Brain microvascular endothelial cell (primary cell): ENCODE measurements around the gene PPFIBP2.

ENCODE experiments used
- DNase-seq: peaks from one replicate; pipeline ENCODE4 v3.0.0-alpha.2; 2020
- H3K27ac ChIP-seq: fragments of 250-450 bp; sonication (Bioruptor Pico); 2 replicates; pipeline ENCODE4 v1.5.1; 2020; ENCODE audit warnings: mild to moderate bottlenecking, moderate library complexity
- H3K27me3 ChIP-seq: fragments of 250-450 bp; sonication (Bioruptor Pico); replicated peaks from 2 replicates; pipeline ENCODE4 v1.5.1; 2020; ENCODE audit warnings: mild to moderate bottlenecking
- H3K36me3 ChIP-seq: fragments of 250-450 bp; sonication (Bioruptor Pico); replicated peaks from 2 replicates; pipeline ENCODE4 v1.5.1; 2020; ENCODE audit warnings: mild to moderate bottlenecking
- H3K4me3 ChIP-seq: 2 replicates; pipeline ENCODE4 v1.5.1; 2011; ENCODE audit warnings: low read depth, mild to moderate bottlenecking, control low read depth, low read length, moderate library complexity
- in situ Hi-C: cut with HindIII; loops from 2 replicates; pipeline ENCODE4 v1.10.0; 2017; ENCODE audit warnings: low sequenced_read_pairs, low pct_ligation_motif_present
- TF ChIP-seq, protein P1 (sequence below): IDR thresholded peaks from 2 replicates; pipeline ENCODE4 v1.5.1; 2011; ENCODE audit warnings: low read depth, mild to moderate bottlenecking, moderate library complexity, low read length, control low read depth, inconsistent platforms; ENCODE audit errors: missing control alignments

The PPFIBP2 gene

GRCh38 chr11:7586376-7586775 is 72.6 kb downstream of the PPFIBP2 start:
- Histone ChIP-seq H3K36me3 (no peaks in the 10 kb centered on the region), H3K27ac (no peak overlapping the region), H3K27me3 (no peaks in the 10 kb centered on the region), H3K4me3 (no peak overlapping the region)
- no peak for DNase-seq
- TF ChIP-seq, protein P1, sequence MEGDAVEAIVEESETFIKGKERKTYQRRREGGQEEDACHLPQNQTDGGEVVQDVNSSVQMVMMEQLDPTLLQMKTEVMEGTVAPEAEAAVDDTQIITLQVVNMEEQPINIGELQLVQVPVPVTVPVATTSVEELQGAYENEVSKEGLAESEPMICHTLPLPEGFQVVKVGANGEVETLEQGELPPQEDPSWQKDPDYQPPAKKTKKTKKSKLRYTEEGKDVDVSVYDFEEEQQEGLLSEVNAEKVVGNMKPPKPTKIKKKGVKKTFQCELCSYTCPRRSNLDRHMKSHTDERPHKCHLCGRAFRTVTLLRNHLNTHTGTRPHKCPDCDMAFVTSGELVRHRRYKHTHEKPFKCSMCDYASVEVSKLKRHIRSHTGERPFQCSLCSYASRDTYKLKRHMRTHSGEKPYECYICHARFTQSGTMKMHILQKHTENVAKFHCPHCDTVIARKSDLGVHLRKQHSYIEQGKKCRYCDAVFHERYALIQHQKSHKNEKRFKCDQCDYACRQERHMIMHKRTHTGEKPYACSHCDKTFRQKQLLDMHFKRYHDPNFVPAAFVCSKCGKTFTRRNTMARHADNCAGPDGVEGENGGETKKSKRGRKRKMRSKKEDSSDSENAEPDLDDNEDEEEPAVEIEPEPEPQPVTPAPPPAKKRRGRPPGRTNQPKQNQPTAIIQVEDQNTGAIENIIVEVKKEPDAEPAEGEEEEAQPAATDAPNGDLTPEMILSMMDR: no peak
- in situ Hi-C loops: no loop called here

DNA sequence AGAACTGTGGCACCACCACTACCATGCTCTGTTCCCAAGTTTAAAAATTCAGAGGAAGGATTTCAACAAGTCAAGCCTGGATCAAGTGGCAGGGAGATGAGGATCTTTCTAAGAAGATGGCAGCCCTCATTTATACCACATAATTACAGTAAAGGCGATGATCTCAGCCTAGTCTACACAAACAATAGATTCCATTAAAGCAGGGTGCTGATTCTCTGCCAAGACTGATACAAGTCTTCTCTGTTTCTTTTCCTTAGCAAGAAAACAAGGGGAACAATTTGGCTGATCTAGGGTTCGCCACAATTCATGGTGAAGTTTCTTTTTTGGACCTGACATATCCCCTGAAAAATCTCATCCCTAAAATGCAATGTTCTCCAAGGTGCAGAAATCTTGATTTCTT is 73.9 kb downstream of the PPFIBP2 start:
- in situ Hi-C loops: no loop called here

GRCh38 chr11:7589861-7590260 is 76.1 kb downstream of the PPFIBP2 start:
- Histone ChIP-seq H3K4me3 (no peak overlapping the region), H3K27me3 (no peaks in the 10 kb centered on the region), H3K36me3 (no peaks in the 10 kb centered on the region), H3K27ac (no peak overlapping the region)
- TF ChIP-seq, protein P1: no peak
- in situ Hi-C loops: no loop called here
- DNase-seq: no peak

More for the DNA sequence above, 73.9 kb downstream of the PPFIBP2 start:
- Histone ChIP-seq H3K36me3 (no peaks in the 10 kb centered on the region), H3K4me3 (no peak overlapping the region), H3K27ac (no peak overlapping the region), H3K27me3 (no peaks in the 10 kb centered on the region)
- DNase-seq: no peak
- TF ChIP-seq, protein P1: no peak

- Histone ChIP-seq H3K27ac (no peak overlapping the region), H3K36me3 (no peaks in the 10 kb centered on the region), H3K27me3 (no peaks in the 10 kb centered on the region), H3K4me3 (no peak overlapping the region)
- in situ Hi-C loops: no loop called here
- no peak for DNase-seq
- TF ChIP-seq, protein P1: no peak
Observed at GRCh38 chr11:7590529-7590928, 76.7 kb downstream of the PPFIBP2 start.

DNA sequence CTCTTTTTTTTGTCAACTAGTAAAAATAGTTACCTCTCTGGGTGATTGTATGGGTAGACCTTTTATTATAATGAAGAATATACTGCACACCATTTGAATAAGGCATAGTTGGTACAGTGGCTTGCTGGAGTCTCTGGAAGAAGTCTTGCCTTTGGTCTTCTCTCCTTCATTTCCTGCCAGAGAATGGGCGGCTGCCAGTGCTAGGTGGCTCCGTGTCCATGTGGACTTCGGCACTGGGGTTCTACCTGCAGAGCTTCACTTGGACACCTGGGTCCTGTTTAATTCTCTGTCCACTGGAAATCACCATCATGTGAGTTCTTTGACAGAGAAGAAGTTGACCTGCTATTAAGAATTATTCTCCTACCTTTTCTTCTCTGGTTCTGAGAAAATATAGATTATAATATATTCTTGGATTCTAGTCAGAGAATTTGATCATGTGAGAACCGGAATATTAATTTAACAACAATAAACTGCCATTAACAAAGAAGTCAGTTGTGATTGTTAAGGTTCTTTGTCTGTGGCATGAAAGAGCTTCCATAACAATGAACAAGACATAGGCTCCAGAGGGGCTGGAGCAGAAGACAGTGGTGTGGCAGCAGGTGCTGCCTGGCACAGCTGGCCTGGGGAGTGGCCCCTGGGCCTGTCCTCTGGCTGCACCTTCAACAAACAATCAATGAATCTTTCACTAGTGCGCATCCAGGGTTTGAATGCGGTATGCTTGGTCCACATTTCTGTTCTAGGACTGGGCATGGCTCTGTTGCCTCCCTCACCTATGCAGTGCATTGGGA is 77.5 kb downstream of the PPFIBP2 start:
- H3K4me3 ChIP-seq: no peak overlapping the region
- in situ Hi-C loops: no loop called here
- H3K27me3 ChIP-seq: no peaks in the 10 kb centered on the region
- DNase-seq: no peak
- no peak overlapping the region for H3K27ac ChIP-seq
- H3K36me3 ChIP-seq: no peaks in the 10 kb centered on the region
- TF ChIP-seq, protein P1: no peak

- Histone ChIP-seq H3K36me3 (no peaks in the 10 kb centered on the region), H3K27ac (no peak overlapping the region), H3K4me3 (no peak overlapping the region), H3K27me3 (no peaks in the 10 kb centered on the region)
- TF ChIP-seq, protein P1: no peak
- in situ Hi-C loops: no loop called here
- no peak for DNase-seq
Observed at GRCh38 chr11:7591987-7592386, 78.2 kb downstream of the PPFIBP2 start.
